K562 (cell line): ENCODE measurements around the gene UFC1.

Source experiments
- CTBP1 ChIP-seq: fragments of 450-650 bp; IDR thresholded peaks from 2 replicates; pipeline ENCODE4 v1.6.1; 2016; ENCODE audit warnings: borderline replicate concordance
- EP300 ChIP-seq: IDR thresholded peaks from 2 replicates; pipeline ENCODE4 v1.6.1; 2012; ENCODE audit warnings: low read length, improper control_type of control experiment
- KDM1A ChIP-seq, 2 experiments: fragments of 450-650 bp; IDR thresholded peaks; 2 replicates each; pipeline ENCODE4 v1.6.1; 2016; ENCODE audit warnings: mild to moderate bottlenecking in 2 of 2
- KLF16 ChIP-seq: IDR thresholded peaks from 2 replicates; pipeline ENCODE4 v1.6.1; 2016; ENCODE audit warnings: antibody characterized with exemption
- NBN ChIP-seq: fragments of 450-650 bp; IDR thresholded peaks from 2 replicates; pipeline ENCODE4 v1.6.1; 2016; ENCODE audit warnings: low read depth, mild to moderate bottlenecking
- NCOA6 ChIP-seq: fragments of 450-650 bp; IDR thresholded peaks from 2 replicates; pipeline ENCODE4 v1.6.1; 2017; ENCODE audit warnings: mild to moderate bottlenecking
- POLR2AphosphoS5 ChIP-seq: IDR thresholded peaks from 2 replicates; pipeline ENCODE4 v1.6.1; 2011; ENCODE audit warnings: mild to moderate bottlenecking, low read depth, low read length, moderate library complexity; ENCODE audit not compliant: control insufficient read depth, insufficient read depth
- SAP30 ChIP-seq: fragments of 200-600 bp; sonication (generic); IDR thresholded peaks from 2 replicates; pipeline ENCODE4 v1.6.1; 2012; ENCODE audit warnings: borderline replicate concordance, low read depth, mild to moderate bottlenecking, moderate library complexity, low read length, control low read depth, inconsistent platforms; ENCODE audit not compliant: insufficient read depth, poor library complexity, severe bottlenecking
- TF ChIP-seq, protein P1 (sequence below), 3 experiments: IDR thresholded peaks in 2 of 3; conservative IDR thresholded peaks in 1 of 3; 2 replicates each; pipeline ENCODE4 v1.5.1; 2011 to 2012; ENCODE audit warnings: low read length in 3 of 3, mild to moderate bottlenecking in 3 of 3, control low read depth in 2 of 3, improper control_type of control experiment in 1 of 3, inconsistent platforms in 1 of 3, low read depth in 1 of 3, mixed read lengths in 1 of 3, moderate library complexity in 1 of 3; ENCODE audit not compliant: insufficient read depth in 2 of 3
- TF ChIP-seq, protein P2 (sequence below): fragments of 450-650 bp; IDR thresholded peaks from 2 replicates; pipeline ENCODE4 v1.6.1; 2018; ENCODE audit not compliant: partially characterized antibody

DNA sequence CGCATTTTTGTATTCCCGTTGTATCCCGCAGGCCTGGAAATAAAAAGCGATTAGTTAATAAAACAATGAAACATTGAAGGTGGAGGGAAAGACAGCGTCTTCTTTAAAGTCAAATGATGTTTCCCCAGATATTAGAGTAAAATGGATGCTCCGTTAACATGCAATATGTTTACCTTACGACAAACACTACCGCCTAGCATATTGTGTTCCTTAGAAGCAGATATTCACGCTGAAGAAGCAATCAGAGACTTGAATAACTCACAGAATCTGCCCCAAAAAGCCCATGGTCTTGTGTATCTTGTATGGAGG is 24.1 kb downstream of the UFC1 start:
- TF ChIP-seq, protein P1, sequence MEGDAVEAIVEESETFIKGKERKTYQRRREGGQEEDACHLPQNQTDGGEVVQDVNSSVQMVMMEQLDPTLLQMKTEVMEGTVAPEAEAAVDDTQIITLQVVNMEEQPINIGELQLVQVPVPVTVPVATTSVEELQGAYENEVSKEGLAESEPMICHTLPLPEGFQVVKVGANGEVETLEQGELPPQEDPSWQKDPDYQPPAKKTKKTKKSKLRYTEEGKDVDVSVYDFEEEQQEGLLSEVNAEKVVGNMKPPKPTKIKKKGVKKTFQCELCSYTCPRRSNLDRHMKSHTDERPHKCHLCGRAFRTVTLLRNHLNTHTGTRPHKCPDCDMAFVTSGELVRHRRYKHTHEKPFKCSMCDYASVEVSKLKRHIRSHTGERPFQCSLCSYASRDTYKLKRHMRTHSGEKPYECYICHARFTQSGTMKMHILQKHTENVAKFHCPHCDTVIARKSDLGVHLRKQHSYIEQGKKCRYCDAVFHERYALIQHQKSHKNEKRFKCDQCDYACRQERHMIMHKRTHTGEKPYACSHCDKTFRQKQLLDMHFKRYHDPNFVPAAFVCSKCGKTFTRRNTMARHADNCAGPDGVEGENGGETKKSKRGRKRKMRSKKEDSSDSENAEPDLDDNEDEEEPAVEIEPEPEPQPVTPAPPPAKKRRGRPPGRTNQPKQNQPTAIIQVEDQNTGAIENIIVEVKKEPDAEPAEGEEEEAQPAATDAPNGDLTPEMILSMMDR (IDR thresholded peaks at IDR 0.05 in 2 of 3, conservative IDR thresholded peaks at IDR 0.05 in 1 of 3; ENCODE audit: insufficient read depth in 2 of 3, low read depth in 1 of 3, low read length in 3 of 3) = no peak
- TF ChIP-seq SAP30 (no peak), POLR2AphosphoS5 (no peak), NBN (no peak), KLF16 (no peak), EP300 (no peak), NCOA6 (no peak), CTBP1 (no peak), KDM1A (IDR thresholded peaks at IDR 0.05) (no peak)
- TF ChIP-seq, protein P2, sequence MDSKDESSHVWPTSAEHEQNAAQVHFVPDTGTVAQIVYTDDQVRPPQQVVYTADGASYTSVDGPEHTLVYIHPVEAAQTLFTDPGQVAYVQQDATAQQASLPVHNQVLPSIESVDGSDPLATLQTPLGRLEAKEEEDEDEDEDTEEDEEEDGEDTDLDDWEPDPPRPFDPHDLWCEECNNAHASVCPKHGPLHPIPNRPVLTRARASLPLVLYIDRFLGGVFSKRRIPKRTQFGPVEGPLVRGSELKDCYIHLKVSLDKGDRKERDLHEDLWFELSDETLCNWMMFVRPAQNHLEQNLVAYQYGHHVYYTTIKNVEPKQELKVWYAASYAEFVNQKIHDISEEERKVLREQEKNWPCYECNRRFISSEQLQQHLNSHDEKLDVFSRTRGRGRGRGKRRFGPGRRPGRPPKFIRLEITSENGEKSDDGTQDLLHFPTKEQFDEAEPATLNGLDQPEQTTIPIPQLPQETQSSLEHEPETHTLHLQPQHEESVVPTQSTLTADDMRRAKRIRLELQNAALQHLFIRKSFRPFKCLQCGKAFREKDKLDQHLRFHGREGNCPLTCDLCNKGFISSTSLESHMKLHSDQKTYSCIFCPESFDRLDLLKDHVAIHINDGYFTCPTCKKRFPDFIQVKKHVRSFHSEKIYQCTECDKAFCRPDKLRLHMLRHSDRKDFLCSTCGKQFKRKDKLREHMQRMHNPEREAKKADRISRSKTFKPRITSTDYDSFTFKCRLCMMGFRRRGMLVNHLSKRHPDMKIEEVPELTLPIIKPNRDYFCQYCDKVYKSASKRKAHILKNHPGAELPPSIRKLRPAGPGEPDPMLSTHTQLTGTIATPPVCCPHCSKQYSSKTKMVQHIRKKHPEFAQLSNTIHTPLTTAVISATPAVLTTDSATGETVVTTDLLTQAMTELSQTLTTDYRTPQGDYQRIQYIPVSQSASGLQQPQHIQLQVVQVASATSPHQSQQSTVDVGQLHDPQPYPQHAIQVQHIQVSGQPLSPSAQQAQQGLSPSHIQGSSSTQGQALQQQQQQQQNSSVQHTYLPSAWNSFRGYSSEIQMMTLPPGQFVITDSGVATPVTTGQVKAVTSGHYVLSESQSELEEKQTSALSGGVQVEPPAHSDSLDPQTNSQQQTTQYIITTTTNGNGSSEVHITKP = no peak
